Measurements from ENCODE around the gene DRGX. TPM values are rescaled to one million over a fixed set of nuclear protein-coding genes. Genes with fewer than 3 reads are reported as not detected.

DRGX gene
- total and polyA plus RNA-seq, 2 experiments from 2014 or later, result 0.09 TPM; not detected in 1

DNA sequence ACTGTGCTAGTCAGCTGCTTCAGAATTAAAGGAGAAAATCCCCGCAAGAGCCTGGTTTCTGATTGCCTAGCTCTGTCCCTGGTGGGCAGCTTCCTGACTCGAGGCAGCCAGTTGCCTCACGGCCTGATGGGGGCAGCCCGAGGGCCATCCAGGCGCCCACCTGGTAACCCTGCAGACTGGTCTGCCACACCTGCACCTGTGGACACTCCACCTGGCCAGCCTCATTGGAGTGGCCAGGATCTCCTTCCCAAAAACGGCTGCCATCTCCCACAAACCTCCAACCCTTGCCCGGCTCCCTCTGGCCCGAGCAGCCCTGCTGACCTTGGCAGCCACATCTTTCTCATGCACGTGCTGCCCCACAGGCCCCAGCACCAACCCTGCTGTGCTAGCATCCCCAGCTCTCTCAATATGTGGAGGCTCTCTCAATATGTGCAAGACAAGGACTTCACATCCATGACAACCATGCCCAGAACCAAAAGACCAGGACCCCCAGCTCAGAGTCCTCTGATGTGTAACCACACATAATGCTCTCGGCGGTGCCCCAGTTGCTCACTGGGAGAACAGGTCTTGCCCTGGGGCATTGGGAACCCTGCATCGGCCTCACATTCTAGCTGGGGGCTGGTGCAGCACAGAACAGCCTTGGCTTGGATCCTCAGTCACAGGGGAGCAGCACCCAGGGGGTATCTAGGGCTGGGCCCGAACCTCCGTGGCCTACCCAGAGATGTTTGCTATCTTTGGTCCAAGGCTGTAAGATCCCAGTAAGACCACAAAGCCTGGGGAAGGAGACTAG, 14.6 kb downstream of the DRGX start:
- no peak for DNase-seq
- Histone ChIP-seq H3K4me2 (ENCODE audit: unreplicated experiment) (no peak overlapping the region), H4K20me1 (ENCODE audit: insufficient read depth) (no peaks in the 10 kb centered on the region), H3K9me3 (ENCODE audit: low read depth) (no peaks in the 10 kb centered on the region), H3K36me3 (ENCODE audit: low read depth) (no peaks in the 10 kb centered on the region), H3K4me3 (no peak overlapping the region), H3K79me2 (ENCODE audit: insufficient read depth) (no peaks in the 10 kb centered on the region), H3K27ac (no peak overlapping the region), H2AFZ (no peak overlapping the region), H3K4me1 (ENCODE audit: insufficient read depth) (no peaks in the 10 kb centered on the region; the same call in 1 of the 2 replicates), H3K9me2 (ENCODE audit: insufficient read depth) (no peaks in the 10 kb centered on the region), H3F3A (ENCODE audit: insufficient read depth) (no peaks in the 10 kb centered on the region), H3K27me3 (replicated peaks; ENCODE audit: insufficient read depth) (peaks cover 35% of the 10 kb centered on the region), H3K9ac (no peak overlapping the region)
- in situ Hi-C loops (cut with MboI), result no loop called here
- WGBS, 2 experiments (ENCODE audit: low coverage in 1 of 2, low lambda C conversion rate in 2 of 2, missing lambda C conversion rate in 2 of 2), result 53 to 64% methylated on average over 14 of the region's 14 CpGs
- no peak for TF ChIP-seq EZH2phosphoT487 (IDR thresholded peaks at IDR 0.05; ENCODE audit: insufficient read depth, low read depth)
- no peak for TF ChIP-seq EZH2 (IDR thresholded peaks at IDR 0.05; ENCODE audit: insufficient read depth, poor library complexity, severe bottlenecking)

GRCh38 chr10:49379596-49380410, 16.1 kb downstream of the DRGX start:
- Histone ChIP-seq H3K9me3 (ENCODE audit: low read depth) (no peaks in the 10 kb centered on the region), H3K4me3 (no peak overlapping the region), H3K9me2 (ENCODE audit: insufficient read depth) (no peaks in the 10 kb centered on the region), H3K79me2 (ENCODE audit: insufficient read depth) (no peaks in the 10 kb centered on the region), H3K36me3 (ENCODE audit: low read depth) (no peaks in the 10 kb centered on the region), H2AFZ (no peak overlapping the region), H4K20me1 (ENCODE audit: insufficient read depth) (no peaks in the 10 kb centered on the region), H3K4me2 (ENCODE audit: unreplicated experiment) (no peak overlapping the region), H3F3A (ENCODE audit: insufficient read depth) (no peaks in the 10 kb centered on the region), H3K27ac (no peak overlapping the region), H3K4me1 (ENCODE audit: insufficient read depth) (no peaks in the 10 kb centered on the region), H3K9ac (no peak overlapping the region), H3K27me3 (replicated peaks; ENCODE audit: insufficient read depth) (peaks cover 43% of the 10 kb centered on the region)
- in situ Hi-C loops (cut with MboI), result no loop called here
- no peak for DNase-seq
- no peak for TF ChIP-seq EZH2 (IDR thresholded peaks at IDR 0.05; ENCODE audit: insufficient read depth, poor library complexity, severe bottlenecking)
- no peak for TF ChIP-seq EZH2phosphoT487 (IDR thresholded peaks at IDR 0.05; ENCODE audit: insufficient read depth, low read depth)
- 69 to 70% methylated on average over 13 of the region's 13 CpGs for WGBS, 2 experiments (ENCODE audit: low coverage in 1 of 2, low lambda C conversion rate in 2 of 2, missing lambda C conversion rate in 2 of 2)

- Histone ChIP-seq H3K27ac (no peak overlapping the region), H3K27me3 (replicated peaks; ENCODE audit: insufficient read depth) (peaks cover 42% of the 10 kb centered on the region), H3K79me2 (ENCODE audit: insufficient read depth) (no peaks in the 10 kb centered on the region), H4K20me1 (ENCODE audit: insufficient read depth) (no peaks in the 10 kb centered on the region), H3K9ac (no peak overlapping the region), H3K4me2 (ENCODE audit: unreplicated experiment) (no peak overlapping the region), H3F3A (ENCODE audit: insufficient read depth) (no peaks in the 10 kb centered on the region), H3K4me1 (ENCODE audit: insufficient read depth) (no peaks in the 10 kb centered on the region), H3K9me2 (ENCODE audit: insufficient read depth) (no peaks in the 10 kb centered on the region), H3K36me3 (ENCODE audit: low read depth) (no peaks in the 10 kb centered on the region), H3K9me3 (ENCODE audit: low read depth) (no peaks in the 10 kb centered on the region), H2AFZ (no peak overlapping the region), H3K4me3 (no peak overlapping the region)
- TF ChIP-seq EZH2 (IDR thresholded peaks at IDR 0.05; ENCODE audit: insufficient read depth, poor library complexity, severe bottlenecking), result no peak
- no peak for TF ChIP-seq EZH2phosphoT487 (IDR thresholded peaks at IDR 0.05; ENCODE audit: insufficient read depth, low read depth)
- DNase-seq, result no peak
- WGBS, 2 experiments (ENCODE audit: low coverage in 1 of 2, low lambda C conversion rate in 2 of 2, missing lambda C conversion rate in 2 of 2), result 53 to 55% methylated on average over 4 of the region's 4 CpGs
- in situ Hi-C loops (cut with MboI), result no loop called here
Observed at GRCh38 chr10:49377256-49377655, 18.6 kb downstream of the DRGX start.

DNA sequence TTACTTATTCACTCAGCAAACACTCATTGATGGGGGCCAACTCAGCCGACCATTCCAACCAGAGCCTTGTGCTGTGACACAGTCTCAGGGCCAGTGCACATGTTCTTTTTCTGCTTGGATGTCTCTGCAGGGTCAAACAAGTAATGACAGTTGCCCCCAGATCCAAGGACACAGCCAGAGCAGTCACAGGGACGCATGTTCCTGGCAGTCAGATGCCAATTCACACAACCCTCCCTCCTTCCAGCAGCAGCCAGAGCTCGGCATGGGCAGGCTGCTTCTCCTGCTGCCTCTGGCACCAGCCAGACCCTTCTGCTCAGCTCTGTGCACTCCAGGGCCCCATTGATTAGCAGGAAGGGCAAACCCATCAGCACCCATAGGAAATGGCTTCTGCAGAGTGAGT, 20.3 kb downstream of the DRGX start:
- no peaks in the 10 kb centered on the region for H3K9me2 ChIP-seq (ENCODE audit: insufficient read depth)
- H3K9ac ChIP-seq, result no peak overlapping the region
- H3K27ac ChIP-seq, result no peak overlapping the region
- in situ Hi-C loops (cut with MboI), result no loop called here
- H3K79me2 ChIP-seq (ENCODE audit: insufficient read depth), result no peaks in the 10 kb centered on the region
- 33 to 37% methylated on average over 3 of the region's 3 CpGs for WGBS, 2 experiments (ENCODE audit: low coverage in 1 of 2, low lambda C conversion rate in 2 of 2, missing lambda C conversion rate in 2 of 2)
- H4K20me1 ChIP-seq (ENCODE audit: insufficient read depth), result no peaks in the 10 kb centered on the region
- TF ChIP-seq EZH2 (IDR thresholded peaks at IDR 0.05; ENCODE audit: insufficient read depth, poor library complexity, severe bottlenecking) (no peak), EZH2phosphoT487 (IDR thresholded peaks at IDR 0.05; ENCODE audit: insufficient read depth, low read depth) (no peak)
- H3F3A ChIP-seq (ENCODE audit: insufficient read depth), result no peaks in the 10 kb centered on the region
- DNase-seq, result no peak
- H3K4me2 ChIP-seq (ENCODE audit: unreplicated experiment), result no peak overlapping the region
- H3K4me3 ChIP-seq, result no peak overlapping the region
- no peaks in the 10 kb centered on the region for H3K9me3 ChIP-seq (ENCODE audit: low read depth)
- H3K27me3 ChIP-seq (replicated peaks; ENCODE audit: insufficient read depth), result peaks cover 34% of the 10 kb centered on the region
- H2AFZ ChIP-seq, result no peak overlapping the region
- no peaks in the 10 kb centered on the region for H3K4me1 ChIP-seq (ENCODE audit: insufficient read depth)
- H3K36me3 ChIP-seq (ENCODE audit: low read depth), result no peaks in the 10 kb centered on the region

Data from GM23248 (cell line).